Brain microvascular endothelial cell (primary cell): ENCODE data around the gene MATN1.

Experiments used
- DNase-seq: peaks from one replicate; pipeline ENCODE4 v3.0.0-alpha.2; 2020
- H3K27ac ChIP-seq: fragments of 250-450 bp; sonication (Bioruptor Pico); 2 replicates; pipeline ENCODE4 v1.5.1; 2020; ENCODE audit warnings: mild to moderate bottlenecking, moderate library complexity
- H3K27me3 ChIP-seq: fragments of 250-450 bp; sonication (Bioruptor Pico); replicated peaks from 2 replicates; pipeline ENCODE4 v1.5.1; 2020; ENCODE audit warnings: mild to moderate bottlenecking
- H3K36me3 ChIP-seq: fragments of 250-450 bp; sonication (Bioruptor Pico); replicated peaks from 2 replicates; pipeline ENCODE4 v1.5.1; 2020; ENCODE audit warnings: mild to moderate bottlenecking
- H3K4me3 ChIP-seq: 2 replicates; pipeline ENCODE4 v1.5.1; 2011; ENCODE audit warnings: low read depth, mild to moderate bottlenecking, control low read depth, low read length, moderate library complexity
- CTCF ChIP-seq: IDR thresholded peaks from 2 replicates; pipeline ENCODE4 v1.5.1; 2011; ENCODE audit warnings: low read depth, mild to moderate bottlenecking, moderate library complexity, low read length, control low read depth, inconsistent platforms; ENCODE audit errors: missing control alignments
- in situ Hi-C: cut with HindIII; loops from 2 replicates; pipeline ENCODE4 v1.10.0; 2017; ENCODE audit warnings: low sequenced_read_pairs, low pct_ligation_motif_present

Gene MATN1

GRCh38 chr1:30758121-30758688 is 34.8 kb upstream of the MATN1 start:
- in situ Hi-C loops, result no loop called here
- Histone ChIP-seq H3K4me3 (no peak overlapping the region), H3K27ac (no peak overlapping the region), H3K27me3 (peaks cover 6% of the 10 kb centered on the region), H3K36me3 (no peaks in the 10 kb centered on the region)
- DNase-seq, result no peak
- no peak for TF ChIP-seq CTCF

GRCh38 chr1:30757352-30758120 is 34.2 kb upstream of the MATN1 start, which contains the start of gene LAPTM5:
Gene LAPTM5, minus strand, starts transcription at chr1:30757774. Its CDS starts 29 bp downstream, at chr1:30757745.
- DNase-seq, result no peak
- Histone ChIP-seq H3K27me3 (peaks cover 6% of the 10 kb centered on the region), H3K4me3 (no peak within 1 kb of the TSS), H3K27ac (peak within 1 kb of the TSS; percentile 17), H3K36me3 (no peaks in the 10 kb centered on the region)
- no peak for TF ChIP-seq CTCF
- in situ Hi-C loops, result no loop called here

- peak; percentile 81 for DNase-seq
- H3K27me3 ChIP-seq, result peaks cover 11% of the 10 kb centered on the region
- H3K36me3 ChIP-seq, result no peaks in the 10 kb centered on the region
- peak overlapping the region; percentile 17 for H3K27ac ChIP-seq
- TF ChIP-seq CTCF, result no peak
- H3K4me3 ChIP-seq, result no peak overlapping the region
- in situ Hi-C loops, result no loop called here
Observed at GRCh38 chr1:30756545-30757351, 33.4 kb upstream of the MATN1 start.

- H3K4me3 ChIP-seq, result no peak overlapping the region
- H3K27ac ChIP-seq, result no peak overlapping the region
- no peaks in the 10 kb centered on the region for H3K36me3 ChIP-seq
- in situ Hi-C loops, result no loop called here
- no peak for DNase-seq
- TF ChIP-seq CTCF, result no peak
- peaks cover 11% of the 10 kb centered on the region for H3K27me3 ChIP-seq
Observed at GRCh38 chr1:30756206-30756544, 32.8 kb upstream of the MATN1 start.

GRCh38 chr1:30755746-30756145 is 32.4 kb upstream of the MATN1 start:
- DNase-seq, result no peak
- H3K4me3 ChIP-seq, result no peak overlapping the region
- no peak for TF ChIP-seq CTCF

More at GRCh38 chr1:30755746-30756145, 32.4 kb upstream of the MATN1 start:
- in situ Hi-C loops, result no loop called here
- H3K27me3 ChIP-seq, result peaks cover 11% of the 10 kb centered on the region
- H3K36me3 ChIP-seq, result no peaks in the 10 kb centered on the region
- H3K27ac ChIP-seq, result no peak overlapping the region
